ENCODE data around the gene PKHD1.
"Not testable (repeated sequence)": the region's sequence is repeated elsewhere in the genome, so short reads cannot be mapped to it uniquely, and the experiment has no call there.

Gene PKHD1

DNA sequence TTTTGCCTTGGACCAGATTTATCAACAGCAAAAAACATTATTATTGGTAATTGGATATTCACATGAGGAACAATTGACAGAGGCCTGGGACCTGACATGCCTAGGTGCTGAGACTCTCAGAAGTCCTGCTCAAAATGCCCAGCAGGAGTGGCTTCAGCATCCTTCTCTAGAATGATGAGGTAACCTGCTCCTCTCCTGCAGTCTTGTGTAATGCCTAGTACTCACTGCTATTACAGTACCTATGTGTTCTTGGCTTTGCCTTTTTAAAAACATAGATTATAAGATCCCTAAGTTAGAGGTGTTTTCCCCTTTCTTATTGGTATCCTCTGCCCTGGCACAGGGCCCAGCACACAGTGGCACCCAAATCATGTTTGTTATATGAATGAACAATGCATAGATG lies 230.9 kb downstream of the PKHD1 start:
- no peak for DNase-seq (ENCODE audit: low read depth in 4 of 4, low spot score in 1 of 4)

DNA sequence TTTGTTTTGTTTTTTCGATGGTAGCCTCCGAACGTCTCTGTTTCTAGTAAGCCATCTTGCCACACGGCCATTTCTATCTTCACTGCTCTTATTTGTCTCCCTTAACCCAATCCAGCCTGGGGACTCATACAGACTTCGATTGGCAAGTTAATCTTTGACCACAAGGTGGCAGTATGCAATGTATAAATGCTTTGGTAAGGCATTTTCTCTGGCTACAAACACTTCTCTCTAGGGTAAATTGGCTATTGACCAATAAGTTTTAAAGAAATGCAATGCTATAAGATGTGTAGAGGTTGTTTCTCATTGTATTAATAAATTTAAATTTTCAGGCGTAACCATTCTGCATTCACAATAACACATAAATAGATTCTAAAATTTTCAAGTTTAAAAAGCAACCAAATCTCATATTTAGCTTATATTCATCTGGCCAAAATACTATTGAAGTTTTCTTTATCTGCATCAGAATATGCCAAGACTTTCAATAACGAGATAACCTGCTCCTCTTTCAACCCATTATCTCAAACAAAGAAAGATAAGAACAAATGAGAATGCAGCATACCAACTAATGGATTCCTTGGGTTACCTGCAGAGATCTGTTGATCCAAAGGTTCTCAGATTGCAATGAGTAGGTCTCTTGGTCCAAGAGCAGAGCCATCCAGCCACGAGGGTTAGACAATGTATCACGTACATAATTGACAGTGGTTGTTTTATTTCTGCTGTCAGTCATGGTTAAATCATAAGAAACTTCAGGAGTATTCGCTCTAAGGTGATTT lies 231.9 kb downstream of the PKHD1 start:
- no peak for DNase-seq (ENCODE audit: low read depth in 4 of 4, low spot score in 1 of 4)

DNA sequence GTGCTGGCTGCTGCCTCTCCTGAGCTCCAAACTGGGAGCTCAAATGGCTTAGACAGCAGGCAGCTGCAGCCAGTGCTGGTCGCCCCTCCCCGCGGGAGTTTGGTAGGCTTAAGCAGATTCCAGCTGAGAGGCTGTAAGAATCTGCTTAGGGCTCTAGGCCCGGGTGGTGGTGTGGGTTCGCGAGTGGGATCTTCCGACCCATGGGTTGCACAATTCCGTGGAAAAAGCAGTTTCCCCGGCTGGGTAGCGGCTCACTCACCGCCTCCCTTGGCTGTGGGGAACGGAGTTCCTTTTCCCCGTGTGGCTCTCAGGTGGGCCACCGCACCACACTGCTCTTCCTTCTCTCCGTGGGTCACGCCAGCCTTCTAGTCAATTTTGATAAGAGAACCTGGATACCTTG lies 232.5 kb downstream of the PKHD1 start:
- no peak for DNase-seq (ENCODE audit: low read depth in 4 of 4, low spot score in 1 of 4)

DNA sequence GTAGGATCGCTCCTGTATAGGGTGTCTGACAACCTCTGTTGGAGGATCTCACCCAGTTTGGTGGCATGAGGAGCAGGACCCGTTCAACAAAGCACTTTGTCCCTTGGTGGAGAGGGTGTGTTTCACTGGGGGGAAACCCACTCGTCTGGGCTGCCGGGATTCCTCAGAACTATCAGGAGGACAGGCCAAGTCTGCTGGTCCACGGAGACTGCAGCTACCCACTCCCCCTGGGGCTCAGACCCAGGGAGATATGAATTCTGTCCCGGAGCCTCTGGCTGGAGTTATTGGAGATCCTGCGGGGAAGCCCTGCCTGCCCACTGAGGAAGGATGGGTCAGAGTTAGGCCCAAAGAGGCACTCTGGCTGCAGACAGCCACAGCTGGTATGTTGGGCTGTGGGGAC lies 233.1 kb downstream of the PKHD1 start:
- no peak for DNase-seq (ENCODE audit: low read depth in 4 of 4, low spot score in 1 of 4)

DNA sequence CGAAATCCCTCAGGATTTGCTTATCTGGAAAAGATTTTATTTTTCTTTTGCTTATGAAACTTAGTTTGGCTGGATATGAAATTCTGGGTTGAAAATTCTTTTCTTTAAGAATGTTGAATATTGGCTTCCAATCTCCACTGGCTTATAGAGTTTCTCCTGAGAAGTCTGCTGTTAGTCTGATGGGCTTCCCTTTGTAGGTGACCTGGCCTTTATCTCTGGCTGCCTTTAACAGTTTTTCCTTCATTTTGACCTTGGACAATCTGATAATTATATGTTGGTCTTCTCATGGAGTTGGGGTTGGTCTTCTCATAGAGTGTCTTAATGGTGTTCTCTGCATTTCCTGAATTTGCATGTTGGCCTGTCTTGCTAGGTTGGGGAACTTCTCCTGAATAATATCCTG lies 234.3 kb downstream of the PKHD1 start:
- not testable (repeated sequence) for DNase-seq (ENCODE audit: low read depth in 4 of 4, low spot score in 1 of 4)

DNA sequence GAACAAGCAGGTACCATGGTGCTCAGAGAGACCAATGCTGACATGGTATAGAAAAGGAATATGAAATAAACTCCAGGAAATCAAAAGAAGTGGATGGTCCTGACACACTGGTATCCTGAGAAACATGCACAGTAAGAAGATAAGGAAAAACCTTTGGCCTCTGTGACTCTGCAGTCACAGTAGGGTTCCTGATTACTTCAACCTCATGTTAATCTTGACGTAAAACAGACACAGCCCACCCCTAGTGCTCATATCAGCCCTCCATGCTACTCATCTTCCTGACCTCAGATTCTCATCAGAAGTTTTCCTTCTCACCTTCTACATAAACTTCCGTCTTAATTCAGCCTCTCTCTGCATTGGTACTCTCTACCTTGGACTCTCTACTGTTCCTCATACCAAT lies 240.9 kb downstream of the PKHD1 start:
- no peak for DNase-seq (ENCODE audit: low read depth in 4 of 4, low spot score in 1 of 4)

DNA sequence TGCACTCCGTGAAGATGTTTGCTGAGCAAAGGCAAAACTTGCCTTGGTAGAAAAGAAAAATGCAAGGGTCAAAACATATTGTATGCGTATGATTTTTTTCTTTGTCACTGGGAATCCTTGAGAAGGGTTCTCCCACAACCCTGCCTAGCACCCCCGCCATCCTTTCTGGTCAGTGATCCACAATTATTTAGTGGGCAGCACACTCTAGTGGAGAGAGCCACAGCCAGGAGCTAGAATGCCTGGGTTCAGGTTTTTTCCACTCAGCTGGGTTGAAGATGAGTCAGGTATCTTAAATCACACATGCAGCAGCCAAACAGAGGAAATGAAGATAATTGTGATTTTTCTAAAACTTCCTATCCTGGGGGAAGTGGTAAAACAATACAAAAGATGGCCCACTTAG lies 243.1 kb downstream of the PKHD1 start:
- DNase-seq (ENCODE audit: low read depth in 4 of 4, low spot score in 1 of 4) = no peak

DNA sequence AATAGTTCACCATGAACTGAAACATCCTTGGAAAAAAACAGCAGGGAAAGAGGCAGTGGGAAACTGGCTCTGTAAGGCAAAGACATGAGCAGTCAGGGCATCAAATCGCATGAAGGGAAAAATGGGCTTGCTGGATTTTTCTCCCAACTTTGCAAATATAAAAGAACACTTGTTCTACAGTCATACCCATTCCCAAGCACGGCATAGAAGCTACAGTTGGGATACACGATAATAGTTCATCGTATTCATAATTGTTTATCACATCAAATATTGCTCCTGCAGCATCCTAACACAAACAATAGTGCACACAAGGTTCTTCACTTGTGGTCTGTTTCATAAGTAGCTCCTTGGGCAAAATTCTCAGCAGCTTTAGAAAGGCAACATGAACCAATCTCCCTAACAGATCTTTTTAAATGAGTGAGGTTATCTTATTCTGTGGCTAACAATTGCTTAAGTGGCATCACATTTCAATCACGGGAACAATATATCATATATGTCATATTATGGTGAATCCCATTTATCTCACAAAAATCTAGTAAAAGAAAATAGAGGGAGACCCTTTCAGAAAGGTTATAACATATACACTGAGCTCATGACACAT lies 243.9 kb downstream of the PKHD1 start:
- no peak for DNase-seq (ENCODE audit: low read depth in 4 of 4, low spot score in 1 of 4)

DNA sequence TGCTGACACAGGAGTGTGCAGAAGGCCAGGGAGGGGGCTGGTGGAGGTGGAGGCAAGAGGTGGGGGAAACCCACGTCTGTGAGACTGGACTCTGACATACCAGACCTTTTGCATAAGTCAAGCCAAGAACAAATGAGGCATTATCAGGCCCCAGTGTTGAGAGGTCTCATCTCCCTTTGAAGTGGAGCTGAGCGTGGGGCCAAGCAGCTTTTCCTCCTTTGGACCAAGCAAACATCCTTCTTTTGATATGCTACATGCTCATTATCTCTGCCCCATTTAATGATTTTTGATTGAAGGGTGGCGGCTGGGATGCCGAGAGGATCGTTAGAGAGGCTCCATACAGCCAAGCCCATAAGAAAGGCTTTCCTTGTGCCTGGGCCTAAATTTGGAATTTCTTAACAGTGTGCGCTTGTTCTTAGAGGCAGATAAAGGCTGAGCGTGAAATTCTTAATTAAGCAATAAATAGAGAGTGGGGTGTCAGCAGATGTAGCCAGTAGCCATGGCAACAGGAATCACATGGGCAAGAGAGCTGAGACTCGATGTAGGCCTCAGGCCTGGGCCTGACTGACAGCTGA lies 244.5 kb downstream of the PKHD1 start:
- no peak for DNase-seq (ENCODE audit: low read depth in 4 of 4, low spot score in 1 of 4)

DNA sequence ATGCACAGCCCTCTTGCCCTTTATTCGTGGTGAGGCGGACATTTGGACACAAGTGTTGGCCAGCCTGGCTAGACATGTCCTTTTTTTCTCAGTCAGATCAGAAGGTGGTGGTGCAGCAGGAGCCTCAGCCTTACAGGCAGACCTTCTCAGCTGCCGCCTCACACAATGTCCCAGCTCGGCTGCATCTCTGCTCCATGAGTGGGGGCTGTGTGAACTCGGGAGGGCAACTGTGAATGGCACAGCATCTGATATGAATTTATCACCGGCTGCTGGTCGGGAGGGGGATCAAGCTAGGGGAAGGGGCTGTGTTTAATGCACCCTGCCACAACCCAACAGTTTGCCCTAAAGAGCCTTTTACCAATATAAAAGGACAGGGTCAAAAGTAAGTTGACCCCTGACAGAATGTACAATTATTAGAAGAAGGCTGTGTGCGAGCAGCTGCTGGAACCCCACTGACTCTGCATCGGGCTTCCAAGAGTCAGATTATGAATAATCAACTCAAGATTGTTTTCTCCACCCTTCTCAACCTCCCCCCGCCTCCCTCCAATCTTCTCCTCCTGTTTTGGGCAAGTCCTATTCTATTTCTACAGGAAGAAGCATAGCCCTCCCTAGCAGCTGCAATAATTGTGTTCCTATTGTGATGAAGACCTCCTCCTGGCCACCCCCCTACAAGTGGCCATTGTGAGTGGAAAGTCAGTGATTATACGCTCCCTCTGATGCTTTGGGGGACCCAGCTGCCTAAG lies 245.2 kb downstream of the PKHD1 start:
- no peak for DNase-seq (ENCODE audit: low read depth in 4 of 4, low spot score in 1 of 4)

DNA sequence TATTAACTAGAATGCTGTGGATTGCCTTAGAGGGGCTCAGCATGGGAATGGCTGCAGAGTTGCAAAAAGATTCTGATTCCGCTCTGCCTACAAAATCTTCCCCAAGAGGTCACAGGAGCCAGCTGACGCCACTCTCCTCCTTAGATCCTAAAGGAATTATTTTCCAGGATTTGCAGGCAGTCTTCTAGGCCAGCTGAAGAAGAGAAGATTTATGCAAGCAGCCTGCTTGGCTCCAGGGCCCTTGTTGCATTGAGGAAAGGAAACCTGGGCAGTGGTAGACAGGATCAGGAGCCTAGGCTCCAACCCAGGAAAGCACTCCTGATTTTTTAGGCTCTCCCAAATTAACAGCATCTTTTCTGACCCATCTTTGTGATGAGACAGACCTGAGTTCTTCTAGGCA lies 245.8 kb downstream of the PKHD1 start:
- DNase-seq (ENCODE audit: low read depth in 4 of 4, low spot score in 1 of 4) = no peak

DNA sequence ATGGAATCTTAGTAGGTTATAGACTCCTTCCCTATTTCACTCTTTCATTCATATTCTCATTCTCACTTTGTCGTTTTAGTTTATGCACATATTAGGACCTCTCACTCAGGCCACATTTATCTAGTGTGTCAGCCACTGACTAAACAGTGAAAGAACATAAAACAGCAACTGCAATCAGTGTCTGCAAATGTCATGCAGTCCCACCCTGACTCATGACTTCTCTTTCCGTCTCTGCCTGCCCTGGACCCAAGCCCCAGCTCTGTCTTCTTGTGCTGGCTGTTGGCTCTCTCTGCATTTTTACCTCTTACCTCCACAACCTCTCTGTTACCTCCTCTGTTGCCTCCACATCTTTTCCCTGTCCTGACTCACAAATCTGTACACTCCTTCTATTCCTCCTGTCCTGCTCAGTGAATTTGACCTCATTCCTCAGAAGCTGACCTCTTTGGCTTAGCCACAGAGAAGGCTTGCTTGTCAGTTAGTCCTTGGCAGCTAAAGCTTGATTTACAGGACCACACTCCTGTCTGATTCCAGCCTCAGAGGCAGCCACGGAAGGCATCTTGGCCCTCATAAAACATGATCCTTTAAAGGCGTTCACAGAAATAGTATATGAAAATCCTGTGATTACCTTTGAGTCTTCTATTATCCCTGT lies 247.6 kb downstream of the PKHD1 start:
- DNase-seq (ENCODE audit: low read depth in 4 of 4, low spot score in 1 of 4) = no peak

DNA sequence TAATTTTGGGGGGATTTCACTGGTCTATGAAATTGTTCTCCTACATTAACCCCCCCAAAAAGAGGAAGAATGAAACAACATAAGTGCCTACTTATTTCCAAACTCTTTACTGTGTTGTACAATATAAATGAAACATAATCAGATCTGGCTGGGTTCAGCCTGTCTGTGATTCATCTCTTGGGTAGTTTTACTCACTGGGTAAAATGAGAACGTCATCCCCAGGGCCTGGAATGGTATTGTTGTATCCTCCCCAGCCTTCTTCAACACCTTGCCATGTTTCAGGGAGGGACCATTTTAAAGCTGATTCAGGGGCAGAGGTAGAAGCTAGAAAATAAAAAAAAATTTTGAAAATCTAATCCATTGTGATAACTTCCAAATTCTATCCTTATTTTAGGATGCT lies 256.7 kb downstream of the PKHD1 start:
- no peak for DNase-seq (ENCODE audit: low read depth in 4 of 4, low spot score in 1 of 4)

DNA sequence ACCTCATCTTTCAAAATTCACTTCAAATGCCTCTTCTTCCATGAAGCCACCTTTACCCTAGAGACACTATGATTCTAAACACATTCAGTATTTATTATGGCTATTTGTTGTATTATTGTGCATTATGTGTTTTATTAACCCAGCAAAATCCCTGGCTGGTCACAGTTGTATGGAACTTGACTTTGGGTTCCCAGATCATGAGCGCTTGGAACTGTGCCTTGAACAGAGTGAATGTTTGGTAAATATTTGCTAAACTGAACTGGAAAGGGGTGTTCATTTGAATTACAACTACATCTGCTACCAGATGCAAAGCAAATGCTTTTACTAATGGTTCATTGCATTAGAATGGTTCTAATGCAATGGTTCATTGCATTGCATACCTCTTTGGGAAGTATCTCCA lies 259.8 kb downstream of the PKHD1 start:
- DNase-seq (ENCODE audit: low read depth in 4 of 4, low spot score in 1 of 4) = no peak

DNA sequence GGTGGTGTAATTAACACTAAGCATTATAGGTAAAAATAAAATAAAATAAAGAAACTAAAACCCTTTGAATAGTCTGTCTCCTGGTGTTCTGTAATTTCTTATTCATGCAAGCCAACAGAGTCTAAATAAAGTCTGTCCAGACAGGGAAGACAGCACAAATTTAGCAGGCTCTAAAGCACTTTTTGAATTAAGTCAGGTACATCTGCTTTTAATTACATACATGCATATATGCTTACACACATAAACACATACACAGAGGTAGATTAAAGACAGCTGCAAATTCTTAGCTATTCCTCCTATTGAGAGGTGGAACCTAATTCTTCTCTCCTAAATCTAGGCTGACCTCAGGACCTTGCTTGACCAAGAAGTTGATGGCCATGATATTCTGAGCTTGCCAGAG lies 262.5 kb downstream of the PKHD1 start:
- no peak for DNase-seq (ENCODE audit: low read depth in 4 of 4, low spot score in 1 of 4)

DNA sequence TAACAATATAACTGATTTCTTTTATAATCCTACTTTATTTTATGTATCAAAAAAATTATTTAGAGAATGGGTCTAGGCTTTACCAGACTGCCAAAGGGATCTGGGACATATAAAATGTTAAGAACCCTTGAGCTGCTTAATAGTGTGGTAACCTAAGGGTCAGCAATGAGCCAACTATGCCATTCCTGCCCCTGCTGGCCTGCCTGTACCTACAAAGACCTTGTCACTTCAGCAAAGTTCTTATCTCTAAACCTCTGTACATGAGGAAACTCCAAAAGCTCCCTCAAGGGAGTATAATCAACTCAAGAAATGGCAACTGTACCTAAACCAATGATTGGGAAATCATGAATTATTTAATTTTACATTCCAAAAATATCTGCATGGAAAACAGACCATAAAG lies 266.9 kb downstream of the PKHD1 start:
- no peak for DNase-seq (ENCODE audit: low read depth in 4 of 4, low spot score in 1 of 4)

DNA sequence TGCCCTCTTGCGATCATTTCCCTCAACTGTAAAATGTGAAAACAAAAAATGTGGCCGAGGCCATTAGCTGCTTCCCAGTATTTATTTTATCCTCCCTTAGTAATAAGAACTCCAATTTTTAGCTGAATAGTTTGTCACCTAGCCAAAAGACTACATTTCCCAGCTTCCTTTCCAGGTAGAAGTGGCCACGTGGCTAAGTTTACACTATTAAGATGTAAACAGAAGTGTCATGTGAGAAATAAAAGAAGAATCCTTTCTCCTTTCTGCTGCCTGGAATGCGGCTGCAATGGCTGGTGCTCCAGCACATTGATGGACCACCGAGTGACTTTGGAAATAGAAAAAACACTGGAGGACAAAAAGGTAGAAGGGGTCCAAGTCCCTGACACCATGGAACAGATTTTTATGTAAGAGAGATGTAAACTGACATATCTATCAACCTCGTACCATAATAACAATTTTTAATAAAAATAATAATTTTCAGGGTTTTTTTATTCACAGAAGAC lies 268.8 kb downstream of the PKHD1 start:
- no peak for DNase-seq (ENCODE audit: low read depth in 4 of 4, low spot score in 1 of 4)

DNA sequence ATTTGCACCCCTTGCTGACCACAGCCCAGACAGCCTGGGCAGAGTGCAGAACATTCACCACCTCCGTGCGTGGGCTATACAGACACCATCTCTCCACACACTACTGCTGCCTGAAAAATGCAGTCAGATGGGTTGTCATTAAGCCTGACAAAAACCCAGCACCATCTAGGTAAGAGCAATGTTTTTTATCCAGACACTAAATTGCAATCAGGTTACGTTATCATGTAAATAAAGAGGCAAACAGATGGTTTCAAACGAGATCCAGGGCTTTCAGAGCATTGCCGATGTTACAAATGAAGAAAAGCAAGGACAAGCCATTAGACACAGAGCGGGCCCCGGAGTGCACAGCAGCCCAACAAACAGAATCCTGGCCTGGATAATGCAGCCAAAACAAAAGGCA lies 269.6 kb downstream of the PKHD1 start:
- DNase-seq (ENCODE audit: low read depth in 4 of 4, low spot score in 1 of 4) = no peak

DNA sequence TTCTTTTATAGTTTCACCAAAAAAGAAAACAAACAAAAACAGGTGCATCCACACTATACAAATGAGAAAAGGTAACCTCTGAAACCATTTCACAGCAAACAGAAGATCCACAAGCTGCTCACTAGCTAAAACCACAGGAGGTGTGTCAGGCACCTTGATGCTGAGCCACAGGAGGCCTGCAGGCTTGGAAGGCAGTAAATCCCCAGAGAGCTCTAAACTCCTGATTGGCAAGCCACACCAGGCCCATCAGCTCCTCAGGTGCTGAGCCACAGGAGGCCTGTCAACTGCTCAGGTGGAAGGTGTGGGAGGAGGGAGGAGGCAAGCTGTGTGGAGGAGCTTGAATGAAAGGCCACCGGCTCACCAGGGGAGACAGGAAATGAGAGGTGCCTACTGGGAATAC lies 273.0 kb downstream of the PKHD1 start:
- DNase-seq (ENCODE audit: low read depth in 4 of 4, low spot score in 1 of 4) = no peak

DNA sequence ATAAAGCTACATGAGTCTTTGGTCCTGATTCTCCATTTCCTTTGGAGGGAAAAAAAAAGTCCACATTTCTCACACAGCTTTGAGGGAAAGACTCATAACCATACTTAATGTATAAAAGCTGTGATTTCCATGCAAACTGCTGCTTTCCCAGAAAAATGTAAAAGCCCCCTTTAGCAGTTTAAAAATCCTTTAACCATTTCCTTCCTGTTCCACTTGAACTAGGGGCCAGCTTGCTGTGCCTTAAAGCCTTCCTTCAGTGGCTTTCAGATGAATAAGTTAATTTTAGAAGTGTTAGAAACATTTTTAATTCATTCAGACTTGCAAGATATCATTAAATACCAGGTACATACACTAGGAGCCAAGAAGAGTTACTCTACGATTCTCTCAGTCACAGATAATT lies 273.5 kb downstream of the PKHD1 start:
- no peak for DNase-seq (ENCODE audit: low read depth in 4 of 4, low spot score in 1 of 4)

DNA sequence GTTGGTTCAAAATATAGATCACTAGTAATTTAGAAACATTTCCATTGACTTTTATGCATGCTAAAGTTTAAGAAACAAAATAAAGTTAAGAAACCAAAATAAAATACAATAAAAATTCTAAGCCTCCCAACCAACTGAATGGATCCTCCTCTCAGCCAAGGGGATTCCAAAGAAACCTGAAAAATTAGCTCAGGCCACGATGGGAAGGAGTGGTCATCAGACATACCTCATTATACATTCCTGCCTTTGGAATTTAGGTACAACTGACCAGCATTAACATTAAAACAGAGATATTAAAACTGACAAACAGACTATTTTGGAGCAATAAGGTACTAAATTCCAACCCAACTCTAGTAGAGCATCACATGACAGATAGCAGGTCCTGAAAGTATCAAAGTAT lies 275.2 kb downstream of the PKHD1 start:
- no peak for DNase-seq (ENCODE audit: low read depth in 4 of 4, low spot score in 1 of 4)

Data from stimulated activated CD4-positive, alpha-beta T cell treated with anti-CD3 and anti-CD28 coated beads, Interleukin-1b, Interleukin-23, amount 100 ng/mL, for 24 hours (primary cell).